Adrenal gland (tissue), 5 donors: ENCODE data around the gene CCDC192.

Experiments
- CTCF ChIP-seq, 6 experiments: fragments of 450-650 bp in 4 of 6; fragments of 200-600 bp in 2 of 6; sonication (generic) in 1 of 6; IDR thresholded peaks; 1 replicate in 5 of 6; 2 replicates in 1 of 6; pipeline versions ENCODE4 v1.5.1 to v1.8.0; 2016 to 2021; ENCODE audit warnings: antibody characterized with exemption in 6 of 6, mild to moderate bottlenecking in 2 of 6, moderate library complexity in 1 of 6
- POLR2A ChIP-seq, 2 donors: fragments of 450-650 bp; IDR thresholded peaks; one replicate each; pipeline ENCODE4 v1.6.1; 2017; ENCODE audit warnings: antibody characterized with exemption in 2 of 2, mild to moderate bottlenecking in 2 of 2, moderate library complexity in 1 of 2
- donor health status: DM: no; HTN: no; CAD: no.

GRCh38 chr5:127741412-127741811 is 38.2 kb downstream of the CCDC192 start:
- TF ChIP-seq CTCF (IDR thresholded peaks at IDR 0.05) (no peak), POLR2A (IDR thresholded peaks at IDR 0.05) (no peak)
